NCI-H1436 treated with DMSO at 0.1 percent for 48 hours (cell line): ENCODE data around the gene LENG9.

Experiments
- DNase-seq: peaks from one replicate; lab custom pipeline; 2025; lab: John Stamatoyannopoulos, UW

The LENG9 gene

GRCh38 chr19:54439174-54439851 is 24.3 kb downstream of the LENG9 start:
- no peak for DNase-seq

- DNase-seq: no peak
Observed at GRCh38 chr19:54436628-54437252, 26.8 kb downstream of the LENG9 start.

- DNase-seq: no peak
Observed at GRCh38 chr19:54436031-54436523, 27.5 kb downstream of the LENG9 start.

GRCh38 chr19:54435551-54436016 is 28.0 kb downstream of the LENG9 start:
- no peak for DNase-seq

GRCh38 chr19:54434873-54435214 is 28.7 kb downstream of the LENG9 start:
- no peak for DNase-seq

GRCh38 chr19:54434112-54434872 is 29.3 kb downstream of the LENG9 start:
- no peak for DNase-seq

GRCh38 chr19:54433697-54434096 is 29.9 kb downstream of the LENG9 start:
- no peak for DNase-seq

GRCh38 chr19:54432144-54432738 is 31.3 kb downstream of the LENG9 start:
- no peak for DNase-seq

- DNase-seq: no peak
Observed at GRCh38 chr19:54431255-54431838, 32.2 kb downstream of the LENG9 start.

GRCh38 chr19:54430306-54431254 is 33.0 kb downstream of the LENG9 start:
- DNase-seq: no peak

- DNase-seq: no peak
Observed at GRCh38 chr19:54429545-54430227, 33.9 kb downstream of the LENG9 start.

GRCh38 chr19:54429176-54429495 is 34.4 kb downstream of the LENG9 start:
- no peak for DNase-seq

GRCh38 chr19:54428323-54429175 is 35.0 kb downstream of the LENG9 start:
- DNase-seq: no peak

GRCh38 chr19:54427586-54427985 is 36.0 kb downstream of the LENG9 start:
- no peak for DNase-seq

- DNase-seq: no peak
Observed at GRCh38 chr19:54426291-54426931, 37.2 kb downstream of the LENG9 start.

- DNase-seq: no peak
Observed at GRCh38 chr19:54425382-54425723, 38.2 kb downstream of the LENG9 start.

GRCh38 chr19:54424660-54425381 is 38.8 kb downstream of the LENG9 start:
- no peak for DNase-seq

GRCh38 chr19:54424201-54424600 is 39.4 kb downstream of the LENG9 start:
- DNase-seq: no peak

GRCh38 chr19:54422136-54422535 is 41.4 kb downstream of the LENG9 start:
- no peak for DNase-seq
